Omental fat pad (tissue), 4 donors: Measurements from ENCODE around the gene CDK14. TPM values are rescaled to one million over a fixed set of nuclear protein-coding genes. Genes with fewer than 3 reads are reported as not detected.
A peak's percentile ranks its signal among the peaks of the same experiment; 100 is the strongest.

Experiments used
- ATAC-seq: fragments of 150-250 bp; one replicate; pipeline ENCODE4 v1.9.1; 2016; ENCODE audit warnings: mild to moderate bottlenecking, moderate library complexity; ENCODE audit not compliant: low FRiP score
- DNase-seq: peaks from one replicate; pipeline ENCODE4 v3.0.0-alpha.2; 2019; ENCODE audit warnings: low spot score
- CTCF ChIP-seq, 3 donors: fragments of 450-650 bp; IDR thresholded peaks; one replicate each; pipeline ENCODE4 v1.5.1; 2016 to 2017; ENCODE audit warnings: antibody characterized with exemption in 3 of 3, mild to moderate bottlenecking in 3 of 3, moderate library complexity in 2 of 3
- total RNA-seq, 4 donors: library from RNA; depleted of rRNA; stranded (reverse); fragments of >200 nt; gene quantifications; one replicate each; pipeline ENCODE4 v1.1.0, GENCODE V29; 2016

Gene CDK14
- total RNA-seq, 4 donors from 2014 or later, result 25.2 to 40.3 (median 30.8) TPM

- DNase-seq (no peak), ATAC-seq (no peak)
- TF ChIP-seq CTCF (IDR thresholded peaks at IDR 0.05), result no peak
Measured at GRCh38 chr7:91039033-91039432, 442.9 kb downstream of the CDK14 start.

- no peak for ATAC-seq
Measured at GRCh38 chr7:91041141-91041540, 445.0 kb downstream of the CDK14 start.

GRCh38 chr7:91041901-91042484 lies 445.9 kb downstream of the CDK14 start:
- no peak for TF ChIP-seq CTCF (IDR thresholded peaks at IDR 0.05)
- no peak for ATAC-seq
- no peak for DNase-seq

More at GRCh38 chr7:91041141-91041540, 445.0 kb downstream of the CDK14 start:
- TF ChIP-seq CTCF (IDR thresholded peaks at IDR 0.05), result no peak
- no peak for DNase-seq

GRCh38 chr7:91043186-91043585 lies 447.1 kb downstream of the CDK14 start:
- ATAC-seq (no peak), DNase-seq (no peak)
- TF ChIP-seq CTCF (IDR thresholded peaks at IDR 0.05), result no peak

- TF ChIP-seq CTCF (IDR thresholded peaks at IDR 0.05), result no peak
- no peak for ATAC-seq
- DNase-seq, result no peak
Measured at GRCh38 chr7:91043924-91044645, 448.0 kb downstream of the CDK14 start.

GRCh38 chr7:91045606-91046005 lies 449.5 kb downstream of the CDK14 start:
- TF ChIP-seq CTCF (IDR thresholded peaks at IDR 0.05), result no peak
- ATAC-seq (peak; percentile 22), DNase-seq (no peak)
